ENCODE measurements around the gene CRACR2B.

GRCh38 chr11:795634-796564 lies 31.8 kb upstream of the CRACR2B start:
- TF ChIP-seq CTCF (IDR thresholded peaks at IDR 0.05; ENCODE audit: insufficient read depth, low read length, poor library complexity, severe bottlenecking) (no peak), EZH2phosphoT487 (conservative IDR thresholded peaks at IDR 0.05; ENCODE audit: low read length) (no peak)
